OCI-LY7 (cell line): ENCODE results near the gene JAM3.

ENCODE experiments used
- CTCF ChIP-seq: fragments of 200-600 bp; sonication (generic); conservative IDR thresholded peaks from 2 replicates; pipeline ENCODE4 v1.5.1; 2014; ENCODE audit warnings: mild to moderate bottlenecking, antibody characterized with exemption, low read length, moderate library complexity, mixed read lengths
- EZH2phosphoT487 ChIP-seq: fragments of 200-600 bp; sonication (generic); IDR thresholded peaks from 2 replicates; pipeline ENCODE4 v1.6.1; 2018; ENCODE audit warnings: low read depth, borderline replicate concordance, mild to moderate bottlenecking, mixed run types, antibody characterized with exemption, low read length, moderate library complexity, mixed read lengths

- TF ChIP-seq CTCF: no peak
- no peak for TF ChIP-seq EZH2phosphoT487
Measured at GRCh38 chr11:134047586-134047999, 21.3 kb upstream of the JAM3 start.
